NCI-H2171 (cell line): ENCODE results near the gene OR2B6.
"Not testable (repeated sequence)": the region's sequence is repeated elsewhere in the genome, so short reads cannot be mapped to it uniquely, and the experiment has no call there.

Source experiments
- DNase-seq: peaks from one replicate; lab custom pipeline; 2025; lab: John Stamatoyannopoulos, UW

The OR2B6 gene

GRCh38 chr6:27956941-27957340 lies at the start of gene OR2B6:
Gene OR2B6, plus strand, starts transcription at chr6:27957241. Its CDS starts 0 bp downstream, at chr6:27957241.
- DNase-seq, result no peak

- no peak for DNase-seq
Observed at GRCh38 chr6:27908017-27908416, 49.0 kb upstream of the OR2B6 start.

DNA sequence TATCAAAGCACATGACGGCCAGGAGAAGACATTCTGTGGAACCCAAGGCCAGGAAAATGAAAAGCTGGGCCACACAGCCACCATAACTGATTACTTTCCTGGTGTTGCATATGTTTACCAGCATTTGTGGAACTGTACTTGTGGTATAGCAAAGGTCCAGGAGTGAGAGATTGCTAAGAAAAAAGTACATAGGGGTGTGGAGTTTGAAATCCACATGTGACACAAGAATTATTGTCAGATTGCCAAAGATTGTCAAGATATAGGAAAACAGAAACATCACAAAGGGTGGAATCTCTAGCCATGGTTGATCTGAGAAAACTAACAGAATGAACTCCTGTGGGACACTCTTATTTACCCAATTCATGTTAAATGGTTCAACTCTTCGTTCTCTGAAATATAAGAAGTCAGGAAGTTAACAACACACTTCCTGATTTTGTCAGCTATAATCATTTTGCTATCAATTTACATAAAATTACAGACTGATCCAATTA lies 45.0 kb upstream of the OR2B6 start, which contains the start of gene OR2B2:
OR2B2 (minus strand) TSS at position 441 of the 491 bp plus-strand sequence; CDS start at position 364, 77 bp downstream.
- DNase-seq, result no peak

DNA sequence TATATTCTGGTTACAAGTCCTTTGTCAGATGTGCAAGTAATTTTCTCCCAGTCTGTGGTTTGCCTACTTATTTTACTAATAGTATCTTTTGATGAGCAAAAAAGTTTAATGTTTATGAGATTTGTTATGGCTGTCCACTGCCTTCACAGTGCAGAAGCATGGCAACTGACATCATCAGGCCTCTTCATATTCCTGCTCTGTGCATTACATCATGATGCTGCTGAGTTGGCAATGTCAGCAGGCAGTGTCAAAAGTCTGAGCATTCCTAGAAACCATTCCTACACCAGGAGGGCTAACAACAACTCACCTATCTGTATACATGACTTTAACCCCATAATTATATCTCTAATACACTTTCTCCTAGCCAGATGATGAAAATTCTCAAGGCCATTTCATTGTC lies 34.1 kb upstream of the OR2B6 start:
- DNase-seq, result no peak

DNA sequence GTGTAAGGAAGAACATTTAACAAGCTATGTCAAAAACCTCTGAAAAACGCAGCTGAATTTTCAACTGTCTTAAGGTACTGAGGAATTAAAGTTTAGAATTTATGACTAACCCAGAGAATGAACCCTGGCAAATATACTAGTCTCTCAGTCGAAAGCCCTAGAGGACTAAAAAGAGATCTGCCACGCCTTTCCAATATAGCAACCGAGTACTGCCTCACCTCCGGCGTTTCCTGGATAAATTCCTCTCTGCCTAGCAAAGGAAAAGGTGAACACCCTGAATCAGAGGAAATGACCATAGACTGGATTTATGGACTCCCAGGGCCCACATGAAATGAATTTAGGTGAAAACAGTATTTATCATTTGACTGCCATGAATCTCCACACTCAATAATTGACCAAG lies 32.9 kb upstream of the OR2B6 start:
- DNase-seq, result no peak

- not testable (repeated sequence) for DNase-seq
Observed at GRCh38 chr6:27928041-27928440, 29.0 kb upstream of the OR2B6 start.

- not testable (repeated sequence) for DNase-seq
Observed at GRCh38 chr6:27929930-27930329, 27.1 kb upstream of the OR2B6 start.

GRCh38 chr6:27931209-27931608 lies 25.8 kb upstream of the OR2B6 start:
- DNase-seq, result no peak

- DNase-seq, result no peak
Observed at GRCh38 chr6:27940766-27941165, 16.3 kb upstream of the OR2B6 start.

DNA sequence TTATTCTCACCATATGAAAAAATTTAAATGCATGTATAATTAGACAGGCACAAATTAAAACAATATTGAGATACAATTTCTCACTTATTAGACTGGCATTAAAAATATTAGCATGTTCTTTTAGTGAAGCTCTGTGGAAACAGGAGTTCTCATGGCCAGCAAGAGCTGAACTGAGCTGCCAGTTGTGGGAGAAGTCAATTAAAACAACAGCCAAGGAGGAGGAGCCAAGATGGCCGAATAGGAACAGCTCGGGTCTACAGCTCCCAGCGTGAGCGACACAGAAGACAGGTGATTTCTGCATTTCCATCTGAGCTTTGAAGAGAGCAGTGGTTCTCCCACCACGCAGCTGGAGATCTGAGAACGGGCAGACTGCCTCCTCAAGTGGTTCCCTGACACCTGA lies 14.0 kb upstream of the OR2B6 start:
- not testable (repeated sequence) for DNase-seq

DNA sequence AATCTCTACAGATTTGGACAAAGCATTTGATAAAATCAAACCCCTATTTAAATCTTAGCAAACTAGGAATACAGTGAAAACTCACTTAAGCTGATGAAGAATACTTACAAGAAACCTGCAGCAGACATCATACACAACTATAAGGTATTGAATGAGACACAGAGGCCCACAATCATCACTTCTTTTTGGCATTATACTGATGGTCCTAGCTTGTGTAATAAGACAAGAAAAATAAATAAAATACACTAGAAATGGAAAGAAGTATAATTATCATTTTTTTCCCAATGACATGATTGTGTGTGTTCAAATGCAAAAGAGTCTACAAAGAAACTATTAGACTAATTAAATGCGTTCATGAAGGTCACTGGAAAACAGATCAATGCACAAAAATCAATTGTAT lies 8.8 kb upstream of the OR2B6 start:
- no peak for DNase-seq

DNA sequence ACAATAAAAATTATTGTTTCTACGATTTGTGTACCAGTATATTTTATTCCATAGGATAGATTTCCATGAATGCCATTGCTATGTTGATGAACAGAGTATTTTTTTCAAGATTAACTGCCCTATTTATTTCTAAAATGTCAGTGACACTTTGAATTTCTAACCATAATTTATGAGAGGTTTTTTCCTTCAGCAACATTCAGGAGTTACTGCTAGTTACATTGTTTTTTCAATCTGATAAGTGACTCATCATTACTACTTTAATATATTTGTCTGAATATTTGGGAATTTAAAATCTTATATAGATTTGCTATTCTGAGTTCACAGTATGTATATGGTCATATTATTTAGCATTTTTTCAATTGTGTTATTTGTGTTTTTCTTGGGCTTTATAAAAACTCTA lies 6.0 kb upstream of the OR2B6 start:
- DNase-seq, result no peak

GRCh38 chr6:27957516-27957915 lies 475 bp downstream of the OR2B6 start:
- no peak for DNase-seq

GRCh38 chr6:27962506-27962905 lies 5.5 kb downstream of the OR2B6 start:
- DNase-seq, result no peak

DNA sequence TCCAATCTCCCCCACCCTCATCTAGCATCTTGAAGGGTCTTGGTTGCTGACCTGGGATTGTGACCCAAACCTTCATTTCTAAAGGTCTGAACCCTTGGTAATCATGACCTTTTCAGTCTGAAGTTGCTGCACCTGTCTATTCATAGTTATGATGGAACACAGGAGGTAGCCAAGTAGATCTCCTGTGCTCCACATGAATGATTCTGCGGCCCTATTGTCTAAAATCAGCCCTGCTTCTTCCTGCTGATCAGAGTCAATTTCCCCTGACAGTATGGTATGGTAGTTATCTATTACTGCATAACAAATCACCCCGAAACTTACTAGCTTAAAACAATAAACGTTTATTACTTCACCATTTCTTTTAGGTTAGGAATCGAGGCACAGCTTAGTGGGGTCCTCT lies 9.0 kb downstream of the OR2B6 start:
- DNase-seq, result no peak

GRCh38 chr6:27966816-27967426 lies 9.9 kb downstream of the OR2B6 start:
- no peak for DNase-seq

DNA sequence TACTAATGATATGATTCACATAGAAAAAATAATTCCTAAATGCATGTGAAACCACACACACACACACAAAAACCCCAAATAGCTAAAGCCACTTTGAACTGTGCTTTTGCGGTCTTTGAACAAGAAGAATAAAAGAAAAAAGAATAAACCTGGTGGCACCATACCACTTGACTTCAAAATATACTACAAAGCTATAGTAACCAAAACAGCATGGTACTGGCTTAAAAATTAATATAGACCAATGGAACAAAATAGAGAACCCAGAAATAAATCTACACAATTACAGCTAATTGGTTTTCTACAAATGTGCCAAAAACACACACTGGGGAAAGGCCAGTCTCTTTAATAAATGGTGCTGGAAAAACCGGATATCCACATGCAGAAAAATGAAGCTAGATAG lies 13.4 kb downstream of the OR2B6 start:
- DNase-seq, result no peak

- DNase-seq, result no peak
Observed at GRCh38 chr6:27972750-27973149, 15.7 kb downstream of the OR2B6 start.

- no peak for DNase-seq
Observed at GRCh38 chr6:27977387-27977786, 20.3 kb downstream of the OR2B6 start.

DNA sequence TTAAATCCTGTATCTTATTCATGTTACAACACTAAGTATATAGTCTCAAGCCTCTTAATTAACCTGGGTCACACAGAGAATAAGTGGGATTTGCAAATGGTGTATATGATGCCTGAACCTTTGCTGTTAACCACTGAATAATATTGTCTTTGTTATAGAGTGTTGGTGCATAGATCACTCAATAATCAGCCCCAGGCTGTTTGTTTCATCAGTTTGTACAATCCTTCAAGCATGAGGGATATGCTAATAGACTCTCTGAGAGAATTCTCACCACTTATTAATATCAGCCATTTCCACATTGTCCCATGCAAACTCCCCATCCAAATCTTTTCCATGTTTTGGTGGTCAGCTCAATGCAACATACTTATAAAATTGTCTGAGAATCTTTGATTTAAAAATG lies 21.7 kb downstream of the OR2B6 start:
- DNase-seq, result no peak

DNA sequence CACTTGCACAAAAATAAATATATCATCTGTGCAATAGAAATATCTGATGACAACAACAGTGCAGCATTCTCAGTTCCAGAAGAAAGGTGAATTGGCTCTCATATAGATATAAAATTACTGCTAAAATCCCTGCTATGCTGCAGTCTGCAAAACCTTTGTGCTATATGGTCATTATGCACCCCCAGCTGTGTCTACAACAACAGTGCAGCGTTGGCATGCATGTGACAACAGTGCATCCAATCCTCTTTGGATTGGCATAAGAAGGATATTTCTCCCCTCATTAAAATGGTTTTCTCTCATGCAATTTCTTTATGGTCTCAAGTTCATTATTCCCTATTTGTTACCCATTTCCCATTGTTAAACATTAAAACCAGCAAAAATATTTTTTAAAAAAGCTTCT lies 23.1 kb downstream of the OR2B6 start:
- DNase-seq, result no peak

DNA sequence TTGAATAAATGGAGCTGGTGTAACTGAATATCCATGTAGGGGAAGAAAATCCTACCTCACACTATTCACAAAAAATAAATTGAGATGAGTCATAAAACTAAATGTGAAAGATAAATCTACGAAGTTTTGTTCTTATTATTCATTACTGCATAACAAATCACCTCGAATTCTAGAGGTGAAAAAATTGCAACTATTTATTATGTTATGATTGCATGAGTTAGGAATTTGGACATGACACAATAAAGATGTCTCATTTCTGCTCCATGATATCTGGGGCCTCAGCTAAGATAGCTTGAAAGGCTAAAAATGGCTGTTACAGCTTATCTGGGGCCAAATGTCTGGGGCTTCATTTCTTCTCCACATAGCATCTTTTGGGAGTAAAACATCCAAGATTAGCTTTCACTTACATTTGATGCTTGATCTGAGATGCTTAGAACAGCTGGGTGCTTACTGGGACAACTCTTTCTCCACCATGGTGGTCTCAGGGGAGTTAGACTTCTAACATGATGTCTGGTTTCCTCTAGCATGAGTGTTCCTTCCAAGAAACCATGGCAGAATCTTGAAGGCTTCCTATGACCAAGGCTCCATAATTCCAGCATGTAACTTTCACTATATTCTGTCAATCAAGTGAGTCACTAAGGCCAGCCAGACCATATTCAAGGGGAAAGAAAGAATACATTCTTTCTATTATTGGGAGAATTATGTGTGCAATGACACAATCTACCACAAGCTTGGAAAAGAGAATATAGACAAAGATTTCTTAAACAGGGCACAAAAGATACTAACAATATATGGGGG lies 30.1 kb downstream of the OR2B6 start:
- no peak for DNase-seq

DNA sequence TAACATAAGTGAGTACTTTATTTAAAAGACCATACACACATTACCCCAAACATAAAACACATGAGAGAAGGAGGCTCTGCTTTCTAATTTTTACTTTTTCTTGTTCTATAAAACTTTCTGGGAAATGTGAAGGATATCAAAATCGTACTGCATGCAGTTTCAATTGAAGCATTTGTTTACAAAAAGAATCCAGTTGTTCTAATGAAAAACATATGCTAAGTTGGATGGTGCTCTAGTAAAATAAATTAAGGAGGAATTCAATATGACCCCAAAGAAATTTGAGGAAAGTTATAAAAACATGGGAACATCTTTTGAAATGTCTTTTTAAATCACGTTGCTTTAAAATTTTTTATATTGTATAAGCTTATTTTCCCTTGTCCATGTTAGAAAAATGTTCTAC lies 37.6 kb downstream of the OR2B6 start:
- DNase-seq, result no peak
